Measurements from ENCODE around the gene GTPBP2. TPM values are rescaled to one million over a fixed set of nuclear protein-coding genes. Genes with fewer than 3 reads are reported as not detected.

The GTPBP2 gene
- total RNA-seq (35.4 TPM), polyA plus RNA-seq (60.0 TPM)
- long read RNA-seq, donor 1, result 0 reads
- long read RNA-seq, donor 2, result 0 reads
- long read RNA-seq, donor 3, partial matches to known transcripts, result 0 of 3 reads
- long read RNA-seq, donor 3, other reads (novel, unspliced or antisense), result 0 of 3 reads
- long read RNA-seq, donor 4, partial matches to known transcripts, result 75 of 90 reads
- long read RNA-seq, donor 4, other reads (novel, unspliced or antisense), result 13 of 90 reads
- long read RNA-seq, donor 5, partial matches to known transcripts, result 0 of 3 reads
- long read RNA-seq, donor 5, other reads (novel, unspliced or antisense), result 0 of 3 reads
- long read RNA-seq, donor 6, partial matches to known transcripts, result 6 of 40 reads
- long read RNA-seq, donor 6, other reads (novel, unspliced or antisense), result 32 of 40 reads
- long read RNA-seq, donor 7, partial matches to known transcripts, result 25 of 27 reads
- long read RNA-seq, donor 7, other reads (novel, unspliced or antisense), result 0 of 27 reads
- long read RNA-seq, donor 8, partial matches to known transcripts, result 0 of 1 reads
- long read RNA-seq, donor 8, other reads (novel, unspliced or antisense), result 0 of 1 reads
- long read RNA-seq, donor 9, partial matches to known transcripts, result 5 of 6 reads
- long read RNA-seq, donor 9, other reads (novel, unspliced or antisense), result 0 of 6 reads
- long read RNA-seq, donor 10, partial matches to known transcripts, result 0 of 1 reads
- long read RNA-seq, donor 10, other reads (novel, unspliced or antisense), result 0 of 1 reads

DNA sequence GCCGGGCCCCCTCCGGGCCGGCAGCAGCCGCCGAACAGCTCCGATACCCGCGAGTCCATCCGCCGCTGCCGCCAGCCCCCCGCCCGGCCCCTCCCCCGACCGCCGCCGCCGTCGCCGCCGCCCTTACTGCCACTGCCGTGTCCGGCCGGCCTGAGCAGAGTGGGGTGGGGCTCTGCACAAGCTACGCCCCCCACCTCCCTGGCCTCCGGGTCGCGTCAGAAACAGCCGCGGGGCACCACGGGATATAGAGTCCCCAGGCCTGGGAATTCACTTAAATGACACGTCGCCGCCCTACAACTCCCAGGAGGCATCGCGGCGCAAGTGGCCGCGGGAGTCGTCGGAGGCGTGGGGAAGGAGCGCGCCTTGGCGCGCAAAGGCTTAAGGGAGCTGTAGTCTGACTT is at the start of gene GTPBP2:
Gene GTPBP2 (minus strand): TSS at position 161 of the 401 bp plus-strand sequence. CDS start 102 bp downstream, at position 59.
- under 1% methylated on average over 46 of the region's 46 CpGs for WGBS
- Histone ChIP-seq H3K27ac (ENCODE audit: low read depth in 1 of 2, low read length in 1 of 2) (peak within 1 kb of the TSS; percentile 93 to 98), H3K4me1 (ENCODE audit: control insufficient read depth in 2 of 2, insufficient read depth in 2 of 2, low read length in 2 of 2) (peaks cover 11 to 29% of the 10 kb centered on the region in 2 donors), H3K4me3 (ENCODE audit: low read length in 2 of 2) (peak within 1 kb of the TSS; percentile 77 to 95), H3K9me3 (ENCODE audit: control insufficient read depth in 2 of 2, insufficient read depth in 1 of 2, low read length in 1 of 2) (peaks cover 0 to 3% of the 10 kb centered on the region in 2 donors), H3K27me3 (ENCODE audit: control insufficient read depth in 2 of 2, insufficient read depth in 1 of 2, low read length in 1 of 2) (no peaks in the 10 kb centered on the region), H3K36me3 (ENCODE audit: control insufficient read depth in 2 of 2, insufficient read depth in 2 of 2, low read length in 1 of 2) (peaks cover 22 to 23% of the 10 kb centered on the region in 2 donors)
- DNase-seq (ENCODE audit: low read depth in 6 of 9, low spot score in 9 of 9), result peak; percentile 87 to 98 (median 95)

- no peak for DNase-seq (ENCODE audit: low read depth in 6 of 9, low spot score in 9 of 9)
- H3K27ac ChIP-seq (ENCODE audit: low read depth in 1 of 2, low read length in 1 of 2), result no peak overlapping the region
- no peaks in the 10 kb centered on the region for H3K9me3 ChIP-seq (ENCODE audit: control insufficient read depth in 2 of 2, insufficient read depth in 1 of 2, low read length in 1 of 2)
- 91% methylated on average over 7 of the region's 7 CpGs for WGBS
- no peaks in the 10 kb centered on the region for H3K4me1 ChIP-seq (ENCODE audit: control insufficient read depth in 2 of 2, insufficient read depth in 2 of 2, low read length in 2 of 2)
- no peak overlapping the region for H3K4me3 ChIP-seq (ENCODE audit: low read length in 2 of 2)
- H3K36me3 ChIP-seq (ENCODE audit: control insufficient read depth in 2 of 2, insufficient read depth in 2 of 2, low read length in 1 of 2), result peaks cover 67 to 85% of the 10 kb centered on the region in 2 donors
- no peaks in the 10 kb centered on the region for H3K27me3 ChIP-seq (ENCODE audit: control insufficient read depth in 2 of 2, insufficient read depth in 1 of 2, low read length in 1 of 2)
Measured at GRCh38 chr6:43678341-43678740, 49.3 kb upstream of the GTPBP2 start.

- Histone ChIP-seq H3K36me3 (ENCODE audit: control insufficient read depth in 2 of 2, insufficient read depth in 2 of 2, low read length in 1 of 2) (peaks cover 70 to 88% of the 10 kb centered on the region in 2 donors), H3K27me3 (ENCODE audit: control insufficient read depth in 2 of 2, insufficient read depth in 1 of 2, low read length in 1 of 2) (no peaks in the 10 kb centered on the region), H3K9me3 (ENCODE audit: control insufficient read depth in 2 of 2, insufficient read depth in 1 of 2, low read length in 1 of 2) (no peaks in the 10 kb centered on the region), H3K4me3 (ENCODE audit: low read length in 2 of 2) (no peak overlapping the region), H3K27ac (ENCODE audit: low read depth in 1 of 2, low read length in 1 of 2) (no peak overlapping the region), H3K4me1 (ENCODE audit: control insufficient read depth in 2 of 2, insufficient read depth in 2 of 2, low read length in 2 of 2) (no peaks in the 10 kb centered on the region)
- no peak for DNase-seq (ENCODE audit: low read depth in 6 of 9, low spot score in 9 of 9)
- WGBS, result 87% methylated on average over 7 of the region's 7 CpGs
Measured at GRCh38 chr6:43677759-43678158, 48.7 kb upstream of the GTPBP2 start.

GRCh38 chr6:43676962-43677606 is 48.0 kb upstream of the GTPBP2 start:
- no peaks in the 10 kb centered on the region for H3K4me1 ChIP-seq (ENCODE audit: control insufficient read depth in 2 of 2, insufficient read depth in 2 of 2, low read length in 2 of 2)
- peaks cover 77 to 89% of the 10 kb centered on the region in 2 donors for H3K36me3 ChIP-seq (ENCODE audit: control insufficient read depth in 2 of 2, insufficient read depth in 2 of 2, low read length in 1 of 2)
- 97% methylated on average over 7 of the region's 7 CpGs for WGBS
- no peak overlapping the region for H3K27ac ChIP-seq (ENCODE audit: low read depth in 1 of 2, low read length in 1 of 2)
- DNase-seq (ENCODE audit: low read depth in 6 of 9, low spot score in 9 of 9), result no peak
- no peaks in the 10 kb centered on the region for H3K27me3 ChIP-seq (ENCODE audit: control insufficient read depth in 2 of 2, insufficient read depth in 1 of 2, low read length in 1 of 2)
- H3K9me3 ChIP-seq (ENCODE audit: control insufficient read depth in 2 of 2, insufficient read depth in 1 of 2, low read length in 1 of 2), result no peaks in the 10 kb centered on the region
- H3K4me3 ChIP-seq (ENCODE audit: low read length in 2 of 2), result no peak overlapping the region

- peaks cover 0 to 9% of the 10 kb centered on the region in 2 donors for H3K4me1 ChIP-seq (ENCODE audit: control insufficient read depth in 2 of 2, insufficient read depth in 2 of 2, low read length in 2 of 2)
- no peak for DNase-seq (ENCODE audit: low read depth in 6 of 9, low spot score in 9 of 9)
- no peaks in the 10 kb centered on the region for H3K9me3 ChIP-seq (ENCODE audit: control insufficient read depth in 2 of 2, insufficient read depth in 1 of 2, low read length in 1 of 2)
- peaks cover 80 to 89% of the 10 kb centered on the region in 2 donors for H3K36me3 ChIP-seq (ENCODE audit: control insufficient read depth in 2 of 2, insufficient read depth in 2 of 2, low read length in 1 of 2)
- 97% methylated on average over 8 of the region's 8 CpGs for WGBS
- H3K27me3 ChIP-seq (ENCODE audit: control insufficient read depth in 2 of 2, insufficient read depth in 1 of 2, low read length in 1 of 2), result no peaks in the 10 kb centered on the region
- no peak overlapping the region for H3K4me3 ChIP-seq (ENCODE audit: low read length in 2 of 2)
- no peak overlapping the region for H3K27ac ChIP-seq (ENCODE audit: low read depth in 1 of 2, low read length in 1 of 2)
Measured at GRCh38 chr6:43674921-43675320, 45.9 kb upstream of the GTPBP2 start.

GRCh38 chr6:43674291-43674690 is 45.2 kb upstream of the GTPBP2 start:
- H3K4me1 ChIP-seq (ENCODE audit: control insufficient read depth in 2 of 2, insufficient read depth in 2 of 2, low read length in 2 of 2), result peaks cover 0 to 12% of the 10 kb centered on the region in 2 donors
- WGBS, result 99% methylated on average over 2 of the region's 2 CpGs
- H3K4me3 ChIP-seq (ENCODE audit: low read length in 2 of 2), result no peak overlapping the region
- H3K27me3 ChIP-seq (ENCODE audit: control insufficient read depth in 2 of 2, insufficient read depth in 1 of 2, low read length in 1 of 2), result no peaks in the 10 kb centered on the region
- H3K9me3 ChIP-seq (ENCODE audit: control insufficient read depth in 2 of 2, insufficient read depth in 1 of 2, low read length in 1 of 2), result no peaks in the 10 kb centered on the region
- peaks cover 76 to 85% of the 10 kb centered on the region in 2 donors for H3K36me3 ChIP-seq (ENCODE audit: control insufficient read depth in 2 of 2, insufficient read depth in 2 of 2, low read length in 1 of 2)
- H3K27ac ChIP-seq (ENCODE audit: low read depth in 1 of 2, low read length in 1 of 2), result no peak overlapping the region
- no peak for DNase-seq (ENCODE audit: low read depth in 6 of 9, low spot score in 9 of 9)

DNA sequence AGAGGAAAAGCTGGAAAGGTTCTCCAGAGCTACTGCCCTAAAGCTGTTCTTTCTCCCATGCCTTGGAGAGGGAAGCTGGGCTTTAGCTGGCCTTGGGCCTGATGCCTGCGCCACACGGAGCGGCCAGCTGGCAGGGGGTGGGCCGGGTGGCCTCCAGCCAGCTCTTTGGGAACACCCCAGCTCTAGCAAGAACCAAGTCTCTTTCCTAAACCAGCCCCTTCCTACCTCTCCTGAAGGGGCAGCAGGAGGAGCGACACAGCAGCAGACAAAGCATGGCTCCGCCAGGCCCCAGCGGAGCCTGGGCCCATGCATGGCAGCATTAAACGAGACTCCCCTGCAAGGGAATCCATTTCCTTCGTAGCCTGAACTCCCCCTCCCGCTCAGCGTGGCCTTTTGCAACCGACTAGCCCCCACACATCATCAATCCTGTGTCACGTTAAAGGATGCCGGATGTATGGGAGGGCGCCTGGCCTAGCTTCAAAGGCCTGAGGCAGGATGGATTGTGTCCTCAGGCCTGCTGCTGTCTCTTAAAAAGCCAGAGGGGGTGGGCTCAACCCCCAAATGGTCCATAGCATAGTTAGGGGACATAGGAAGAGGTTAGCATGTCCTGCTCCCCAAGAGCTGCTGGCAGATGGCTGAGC is 44.5 kb upstream of the GTPBP2 start:
- Histone ChIP-seq H3K4me1 (ENCODE audit: control insufficient read depth in 2 of 2, insufficient read depth in 2 of 2, low read length in 2 of 2) (peaks cover 0 to 14% of the 10 kb centered on the region in 2 donors), H3K4me3 (ENCODE audit: low read length in 2 of 2) (no peak overlapping the region), H3K27me3 (ENCODE audit: control insufficient read depth in 2 of 2, insufficient read depth in 1 of 2, low read length in 1 of 2) (no peaks in the 10 kb centered on the region), H3K9me3 (ENCODE audit: control insufficient read depth in 2 of 2, insufficient read depth in 1 of 2, low read length in 1 of 2) (no peaks in the 10 kb centered on the region), H3K27ac (ENCODE audit: low read depth in 1 of 2, low read length in 1 of 2) (no peak overlapping the region), H3K36me3 (ENCODE audit: control insufficient read depth in 2 of 2, insufficient read depth in 2 of 2, low read length in 1 of 2) (peaks cover 78 to 84% of the 10 kb centered on the region in 2 donors)
- WGBS, result 96% methylated on average over 15 of the region's 15 CpGs
- DNase-seq (ENCODE audit: low read depth in 6 of 9, low spot score in 9 of 9), result no peak

- Histone ChIP-seq H3K36me3 (ENCODE audit: control insufficient read depth in 2 of 2, insufficient read depth in 2 of 2, low read length in 1 of 2) (peaks cover 63 to 69% of the 10 kb centered on the region in 2 donors), H3K9me3 (ENCODE audit: control insufficient read depth in 2 of 2, insufficient read depth in 1 of 2, low read length in 1 of 2) (no peaks in the 10 kb centered on the region), H3K27me3 (ENCODE audit: control insufficient read depth in 2 of 2, insufficient read depth in 1 of 2, low read length in 1 of 2) (peaks cover 0 to 5% of the 10 kb centered on the region in 2 donors), H3K4me1 (ENCODE audit: control insufficient read depth in 2 of 2, insufficient read depth in 2 of 2, low read length in 2 of 2) (peaks cover 4 to 29% of the 10 kb centered on the region in 2 donors), H3K4me3 (ENCODE audit: low read length in 2 of 2) (no peak overlapping the region), H3K27ac (ENCODE audit: low read depth in 1 of 2, low read length in 1 of 2) (peak overlapping the region in 1 of 2 donors; percentile 47)
- WGBS, result 97% methylated on average over 16 of the region's 16 CpGs
- no peak for DNase-seq (ENCODE audit: low read depth in 6 of 9, low spot score in 9 of 9)
Measured at GRCh38 chr6:43671801-43672690, 43.0 kb upstream of the GTPBP2 start.

Data from thymus (tissue), 14 donors.